Neuronal stem cell (in vitro differentiated cells): Measurements from ENCODE around the gene MAP3K3.

Experiments
- DNase-seq: peaks from one replicate; pipeline ENCODE4 v3.0.0-alpha.2; 2013; ENCODE audit warnings: low spot score
- H2AFZ ChIP-seq: one replicate; pipeline ENCODE4 v1.6.1; 2013; ENCODE audit warnings: mild to moderate bottlenecking, low read length, inconsistent platforms
- H2AK5ac ChIP-seq: 2 replicates; pipeline ENCODE4 v1.6.1; 2013; ENCODE audit warnings: low read depth, mild to moderate bottlenecking, inconsistent platforms, low read length, moderate library complexity, mixed read lengths
- H2BK120ac ChIP-seq: 2 replicates; pipeline ENCODE4 v1.6.1; 2013; ENCODE audit warnings: low read depth, mild to moderate bottlenecking, inconsistent platforms, low read length, moderate library complexity, mixed read lengths
- H2BK12ac ChIP-seq: one replicate; pipeline ENCODE4 v1.6.1; 2013; ENCODE audit warnings: low read length, inconsistent platforms
- H2BK15ac ChIP-seq: 2 replicates; pipeline ENCODE4 v1.6.1; 2013; ENCODE audit warnings: mild to moderate bottlenecking, low read length, inconsistent platforms, mixed read lengths
- H2BK5ac ChIP-seq: one replicate; pipeline ENCODE4 v1.6.1; 2013; ENCODE audit warnings: inconsistent platforms, mild to moderate bottlenecking, low read length, moderate library complexity
- H3K14ac ChIP-seq: one replicate; pipeline ENCODE4 v1.6.1; 2013; ENCODE audit warnings: low read length, inconsistent platforms
- H3K18ac ChIP-seq: 2 replicates; pipeline ENCODE4 v1.6.1; 2013; ENCODE audit warnings: low read length, inconsistent platforms
- H3K23ac ChIP-seq: 2 replicates; pipeline ENCODE4 v1.6.1; 2013; ENCODE audit warnings: low read depth, mild to moderate bottlenecking, mixed read lengths, low read length, inconsistent platforms; ENCODE audit not compliant: poor library complexity
- H3K27ac ChIP-seq: replicated peaks from 3 replicates; pipeline ENCODE4 v1.5.1; 2013; ENCODE audit warnings: low read length, inconsistent platforms
- H3K27me3 ChIP-seq, 3 experiments: 2 replicates each; pipeline ENCODE4 v1.6.1; 2013; ENCODE audit warnings: low read length in 3 of 3, mild to moderate bottlenecking in 2 of 3, inconsistent platforms in 1 of 3, low read depth in 1 of 3, mixed read lengths in 1 of 3, moderate library complexity in 1 of 3; ENCODE audit not compliant: control insufficient read depth in 3 of 3, insufficient read depth in 3 of 3
- H3K36me3 ChIP-seq, 2 donors: replicated peaks in 1 of 2; 2 replicates each; pipeline ENCODE4 v1.6.1; 2013; ENCODE audit warnings: low read length in 2 of 2; ENCODE audit not compliant: control insufficient read depth in 2 of 2, insufficient read depth in 2 of 2
- H3K4ac ChIP-seq: 2 replicates; pipeline ENCODE4 v1.6.1; 2013; ENCODE audit warnings: inconsistent platforms, mild to moderate bottlenecking, low read length, moderate library complexity
- H3K4me1 ChIP-seq, 2 donors: 1 replicate in 1 of 2; 2 replicates in 1 of 2; pipeline ENCODE4 v1.6.1; 2013; ENCODE audit warnings: low read length in 2 of 2, low read depth in 1 of 2; ENCODE audit not compliant: control insufficient read depth in 2 of 2, insufficient read depth in 1 of 2
- H3K4me2 ChIP-seq: one replicate; pipeline ENCODE4 v1.6.1; 2013; ENCODE audit warnings: mild to moderate bottlenecking, low read length, inconsistent platforms; ENCODE audit not compliant: insufficient read depth, poor library complexity, severe bottlenecking
- H3K4me3 ChIP-seq, 2 donors: 2 replicates each; pipeline ENCODE4 v1.5.1; 2013; ENCODE audit warnings: low read length in 2 of 2, mild to moderate bottlenecking in 2 of 2, inconsistent platforms in 1 of 2, moderate library complexity in 1 of 2
- H3K79me1 ChIP-seq: one replicate; pipeline ENCODE4 v1.6.1; 2013; ENCODE audit warnings: low read depth, mild to moderate bottlenecking, inconsistent platforms, low read length, moderate library complexity
- H3K9ac ChIP-seq: one replicate; pipeline ENCODE4 v1.6.1; 2013; ENCODE audit warnings: mild to moderate bottlenecking, low read depth, low read length, inconsistent platforms; ENCODE audit not compliant: poor library complexity
- H3K9me3 ChIP-seq, 2 donors: replicated peaks in 1 of 2; 2 replicates each; pipeline versions ENCODE3 to v1.6.1; 2013; ENCODE audit warnings: low read length in 2 of 2, mild to moderate bottlenecking in 2 of 2, inconsistent platforms in 1 of 2, low read depth in 1 of 2, mixed read lengths in 1 of 2, moderate library complexity in 1 of 2; ENCODE audit not compliant: control insufficient read depth in 2 of 2, insufficient read depth in 1 of 2
- H4K8ac ChIP-seq: one replicate; pipeline ENCODE4 v1.6.1; 2013; ENCODE audit warnings: low read depth, mild to moderate bottlenecking, inconsistent platforms, low read length, moderate library complexity
- H4K91ac ChIP-seq: one replicate; pipeline ENCODE4 v1.6.1; 2013; ENCODE audit warnings: low read length, low read depth, mild to moderate bottlenecking, inconsistent platforms; ENCODE audit not compliant: poor library complexity
- WGBS, 2 donors: extraction: QIAGEN DNeasy Blood & Tissue Kit; methylation state at CpG; one replicate each; pipeline ENCODE4 v1.1.7; 2013; ENCODE audit warnings: missing lambda C conversion rate in 2 of 2, mixed read lengths in 1 of 2; ENCODE audit not compliant: insufficient read length in 2 of 2, insufficient replicate concordance in 1 of 2; ENCODE audit errors: extremely low coverage in 2 of 2; 5-methylcytosine and 5-hydroxymethylcytosine counted together

Gene MAP3K3

GRCh38 chr17:63639125-63639524 is 16.9 kb downstream of the MAP3K3 start:
- peaks cover 3 to 7% of the 10 kb centered on the region in 2 donors for H3K4me1 ChIP-seq
- no peak overlapping the region for H2BK12ac ChIP-seq
- H2AK5ac ChIP-seq, result no peak overlapping the region
- H3K14ac ChIP-seq, result no peak overlapping the region
- no peak overlapping the region for H3K4me2 ChIP-seq
- no peaks in the 10 kb centered on the region for H3K9me3 ChIP-seq
- peaks cover 2 to 59% of the 10 kb centered on the region in 2 donors for H3K36me3 ChIP-seq
- H2BK120ac ChIP-seq, result no peak overlapping the region
- H3K79me1 ChIP-seq, result no peaks in the 10 kb centered on the region
- no peak overlapping the region for H3K4me3 ChIP-seq
- H3K27me3 ChIP-seq, result no peaks in the 10 kb centered on the region
- no peak overlapping the region for H4K8ac ChIP-seq
- no peak overlapping the region for H2BK5ac ChIP-seq
- no peak overlapping the region for H3K4ac ChIP-seq
- no CpG with 5 or more reads among the region's 1 CpG for WGBS, 2 donors
- H2AFZ ChIP-seq, result no peak overlapping the region
- H4K91ac ChIP-seq, result no peak overlapping the region
- H3K27ac ChIP-seq, result no peak overlapping the region
- DNase-seq, result no peak
- no peak overlapping the region for H3K18ac ChIP-seq
- no peak overlapping the region for H3K23ac ChIP-seq
- H3K9ac ChIP-seq, result no peak overlapping the region
- no peak overlapping the region for H2BK15ac ChIP-seq

GRCh38 chr17:63640038-63640437 is 17.8 kb downstream of the MAP3K3 start:
- Histone ChIP-seq H4K8ac (no peak overlapping the region), H2BK15ac (no peak overlapping the region), H2AK5ac (no peak overlapping the region), H2BK5ac (no peak overlapping the region), H3K27me3 (no peaks in the 10 kb centered on the region), H3K14ac (no peak overlapping the region), H3K23ac (no peak overlapping the region), H3K27ac (no peak overlapping the region), H2AFZ (no peak overlapping the region), H3K4ac (no peak overlapping the region), H3K4me2 (no peak overlapping the region), H3K4me1 (no peaks in the 10 kb centered on the region), H3K4me3 (no peak overlapping the region), H3K36me3 (peaks cover 2 to 53% of the 10 kb centered on the region in 2 donors), H3K9ac (no peak overlapping the region), H3K9me3 (no peaks in the 10 kb centered on the region), H4K91ac (no peak overlapping the region), H3K79me1 (no peaks in the 10 kb centered on the region), H2BK12ac (no peak overlapping the region), H3K18ac (no peak overlapping the region), H2BK120ac (no peak overlapping the region)
- no CpG with 5 or more reads among the region's 4 CpGs for WGBS, 2 donors
- no peak for DNase-seq

GRCh38 chr17:63641692-63642448 is 19.7 kb downstream of the MAP3K3 start:
- no peak overlapping the region for H3K9ac ChIP-seq
- peaks cover 2 to 52% of the 10 kb centered on the region in 2 donors for H3K36me3 ChIP-seq
- no peak overlapping the region for H3K27ac ChIP-seq
- no peaks in the 10 kb centered on the region for H3K27me3 ChIP-seq
- no peak overlapping the region for H3K4ac ChIP-seq
- no CpG with 5 or more reads among the region's 4 CpGs for WGBS, 2 donors
- H3K23ac ChIP-seq, result no peak overlapping the region
- H3K14ac ChIP-seq, result no peak overlapping the region
- H2BK15ac ChIP-seq, result no peak overlapping the region
- no peak overlapping the region for H2AK5ac ChIP-seq
- no peak overlapping the region for H3K18ac ChIP-seq
- no peak overlapping the region for H2BK12ac ChIP-seq
- H2BK120ac ChIP-seq, result no peak overlapping the region
- H2AFZ ChIP-seq, result no peak overlapping the region
- no peak overlapping the region for H2BK5ac ChIP-seq
- DNase-seq, result no peak
- H3K79me1 ChIP-seq, result no peaks in the 10 kb centered on the region
- no peak overlapping the region for H4K91ac ChIP-seq
- no peak overlapping the region for H3K4me3 ChIP-seq
- H3K4me2 ChIP-seq, result no peak overlapping the region
- no peaks in the 10 kb centered on the region for H3K9me3 ChIP-seq
- H4K8ac ChIP-seq, result peak overlapping the region; percentile 86
- no peaks in the 10 kb centered on the region for H3K4me1 ChIP-seq

- peaks cover 4 to 55% of the 10 kb centered on the region in 2 donors for H3K36me3 ChIP-seq
- H3K9me3 ChIP-seq, result no peaks in the 10 kb centered on the region
- H3K79me1 ChIP-seq, result no peaks in the 10 kb centered on the region
- no peak overlapping the region for H3K18ac ChIP-seq
- no peak overlapping the region for H2BK120ac ChIP-seq
- H2BK15ac ChIP-seq, result no peak overlapping the region
- no peak overlapping the region for H2AFZ ChIP-seq
- 100% methylated on average over 1 of the region's 7 CpGs; no CpG with 5 or more reads in 1 of the 2 donors for WGBS, 2 donors
- no peak overlapping the region for H2AK5ac ChIP-seq
- no peak overlapping the region for H2BK12ac ChIP-seq
- no peaks in the 10 kb centered on the region for H3K27me3 ChIP-seq
- no peak overlapping the region for H3K4me2 ChIP-seq
- H3K4ac ChIP-seq, result no peak overlapping the region
- H4K8ac ChIP-seq, result no peak overlapping the region
- H2BK5ac ChIP-seq, result no peak overlapping the region
- DNase-seq, result no peak
- H3K9ac ChIP-seq, result no peak overlapping the region
- H3K4me3 ChIP-seq, result no peak overlapping the region
- no peak overlapping the region for H3K23ac ChIP-seq
- no peak overlapping the region for H3K14ac ChIP-seq
- H3K4me1 ChIP-seq, result no peaks in the 10 kb centered on the region
- no peak overlapping the region for H4K91ac ChIP-seq
- H3K27ac ChIP-seq, result no peak overlapping the region
Observed at GRCh38 chr17:63644846-63645245, 22.6 kb downstream of the MAP3K3 start.
